RPMI8226 (cell line): ENCODE data around the gene PFDN4.
"Not testable (repeated sequence)": the region's sequence is repeated elsewhere in the genome, so short reads cannot be mapped to it uniquely, and the experiment has no call there.

ENCODE experiments used
- DNase-seq: peaks from one replicate; pipeline ENCODE4 v3.0.0-alpha.2; 2015

Gene PFDN4

GRCh38 chr20:54201268-54201846, 6.5 kb upstream of the PFDN4 start:
- DNase-seq = no peak

GRCh38 chr20:54203281-54203680, 4.6 kb upstream of the PFDN4 start:
- DNase-seq = no peak

- DNase-seq = no peak
These were observed 3.8 kb upstream of the PFDN4 start for GRCh38 chr20:54204063-54204462.

GRCh38 chr20:54204481-54204880, 3.4 kb upstream of the PFDN4 start:
- no peak for DNase-seq

- no peak for DNase-seq
These were observed 2.4 kb upstream of the PFDN4 start for GRCh38 chr20:54205450-54205849.

- no peak for DNase-seq
These were observed 689 bp upstream of the PFDN4 start for GRCh38 chr20:54207053-54207742.

GRCh38 chr20:54208548-54209176, 775 bp downstream of the PFDN4 start:
- peak; percentile 32 for DNase-seq

- DNase-seq = no peak
These were observed 1.4 kb downstream of the PFDN4 start for GRCh38 chr20:54209216-54209813.

- DNase-seq = no peak
These were observed 4.3 kb downstream of the PFDN4 start for GRCh38 chr20:54212226-54212625.

GRCh38 chr20:54212871-54213270, 5.0 kb downstream of the PFDN4 start:
- no peak for DNase-seq

- DNase-seq = no peak
These were observed 6.7 kb downstream of the PFDN4 start for GRCh38 chr20:54214566-54214965.

- no peak for DNase-seq
These were observed 7.4 kb downstream of the PFDN4 start for GRCh38 chr20:54215157-54215789.

GRCh38 chr20:54217762-54218161, 9.9 kb downstream of the PFDN4 start:
- no peak for DNase-seq

GRCh38 chr20:54218470-54218869, 10.6 kb downstream of the PFDN4 start:
- no peak for DNase-seq

- DNase-seq = peak; percentile 24
These were observed 12.0 kb downstream of the PFDN4 start for GRCh38 chr20:54219751-54220426.

- DNase-seq = no peak
These were observed 12.8 kb downstream of the PFDN4 start for GRCh38 chr20:54220722-54221121.

- no peak for DNase-seq
These were observed 13.5 kb downstream of the PFDN4 start for GRCh38 chr20:54221353-54221752.

GRCh38 chr20:54221996-54222890, 14.4 kb downstream of the PFDN4 start:
- DNase-seq = no peak

GRCh38 chr20:54223285-54223684, 15.4 kb downstream of the PFDN4 start:
- no peak for DNase-seq

GRCh38 chr20:54223751-54224150, 15.9 kb downstream of the PFDN4 start:
- no peak for DNase-seq

GRCh38 chr20:54224642-54225041, 16.8 kb downstream of the PFDN4 start:
- not testable (repeated sequence) for DNase-seq

- DNase-seq = peak; percentile 62
These were observed 19.4 kb downstream of the PFDN4 start for GRCh38 chr20:54227241-54227640.
